ENCODE results near the gene CDK13. TPM values are rescaled to one million over a fixed set of nuclear protein-coding genes. Genes with fewer than 3 reads are reported as not detected.

Gene CDK13
- total RNA-seq, 2 experiments from 2014 or later: 84.3 to 90.9 TPM

- BruUV-seq (replicated peaks): no TSS peak
- H3K27ac ChIP-seq (ENCODE audit: low read depth, low read length, poor library complexity, severe bottlenecking): no peak overlapping the region
- ChIA-PET POLR2A (no interaction called here), CTCF (ENCODE audit: unreplicated experiment) (no interaction called here)
- H3K9me2 ChIP-seq (ENCODE audit: insufficient read depth, low read length): no peaks in the 10 kb centered on the region
- no peak overlapping the region for H3K4me3 ChIP-seq (ENCODE audit: low read depth, low read length, poor library complexity, severe bottlenecking)
- no peak for TF ChIP-seq EZH2phosphoT487 (IDR thresholded peaks at IDR 0.05; ENCODE audit: borderline replicate concordance, low read depth, low read length)
- TF ChIP-seq CTCF (conservative IDR thresholded peaks at IDR 0.05; ENCODE audit: low read length): no peak
- H3K4me2 ChIP-seq (ENCODE audit: low read length): no peak overlapping the region
- H4K20me1 ChIP-seq (ENCODE audit: insufficient read depth, low read length): no peaks in the 10 kb centered on the region; the same call in 1 of the 2 replicates
- H2AFZ ChIP-seq (ENCODE audit: low read length): no peak overlapping the region
- intact Hi-C loops (cut with micrococcal nuclease; ENCODE audit: unreplicated experiment): no loop called here
- H3K4me1 ChIP-seq (ENCODE audit: insufficient read depth, low read length, poor library complexity, severe bottlenecking): no peaks in the 10 kb centered on the region
- H3K36me3 ChIP-seq (ENCODE audit: insufficient read depth, low read length): peaks cover 73% of the 10 kb centered on the region
- no peak for DNase-seq (ENCODE audit: low spot score)
- no peaks in the 10 kb centered on the region; the same call in 1 of the 2 replicates for H3K79me2 ChIP-seq (ENCODE audit: insufficient read depth, low read depth, low read length)
- H3K9me3 ChIP-seq (ENCODE audit: low read length): no peaks in the 10 kb centered on the region
Observed at GRCh38 chr7:40008223-40008815, 58.3 kb downstream of the CDK13 start.

GRCh38 chr7:40009301-40009700, 59.2 kb downstream of the CDK13 start:
- DNase-seq (ENCODE audit: low spot score): no peak
- no peaks in the 10 kb centered on the region for H3K9me2 ChIP-seq (ENCODE audit: insufficient read depth, low read length)
- no peak overlapping the region for H3K4me2 ChIP-seq (ENCODE audit: low read length)
- no peak overlapping the region for H2AFZ ChIP-seq (ENCODE audit: low read length)
- H3K27ac ChIP-seq (ENCODE audit: low read depth, low read length, poor library complexity, severe bottlenecking): no peak overlapping the region
- intact Hi-C loops (cut with micrococcal nuclease; ENCODE audit: unreplicated experiment): no loop called here
- no TSS peak for BruUV-seq (replicated peaks)
- H3K4me3 ChIP-seq (ENCODE audit: low read depth, low read length, poor library complexity, severe bottlenecking): no peak overlapping the region
- H3K36me3 ChIP-seq (ENCODE audit: insufficient read depth, low read length): peaks cover 63% of the 10 kb centered on the region
- ChIA-PET POLR2A (no interaction called here), CTCF (ENCODE audit: unreplicated experiment) (no interaction called here)
- TF ChIP-seq EZH2phosphoT487 (IDR thresholded peaks at IDR 0.05; ENCODE audit: borderline replicate concordance, low read depth, low read length) (no peak), CTCF (conservative IDR thresholded peaks at IDR 0.05; ENCODE audit: low read length) (no peak)
- no peaks in the 10 kb centered on the region; the same call in 1 of the 2 replicates for H4K20me1 ChIP-seq (ENCODE audit: insufficient read depth, low read length)
- no peaks in the 10 kb centered on the region; the same call in 1 of the 2 replicates for H3K79me2 ChIP-seq (ENCODE audit: insufficient read depth, low read depth, low read length)
- H3K4me1 ChIP-seq (ENCODE audit: insufficient read depth, low read length, poor library complexity, severe bottlenecking): no peaks in the 10 kb centered on the region
- H3K9me3 ChIP-seq (ENCODE audit: low read length): no peaks in the 10 kb centered on the region

DNA sequence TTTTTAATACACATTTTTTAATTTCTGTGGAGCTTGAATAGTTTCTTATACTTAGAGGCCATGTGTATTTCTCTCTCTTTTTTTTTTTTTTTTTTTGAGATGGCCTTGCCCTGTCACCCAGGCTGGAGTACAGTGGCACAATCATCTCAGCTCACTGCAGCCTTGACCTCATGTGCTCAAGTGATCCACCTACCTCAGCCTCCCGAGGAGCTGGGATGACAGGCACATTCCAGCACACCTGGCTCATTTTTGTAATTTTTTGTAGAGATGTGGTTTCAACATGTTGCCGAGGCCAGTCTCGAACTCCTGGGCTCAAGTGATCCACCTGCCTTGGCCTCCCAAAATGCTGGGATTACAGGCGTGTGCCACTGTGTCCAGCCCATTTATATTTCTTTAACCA, 64.3 kb downstream of the CDK13 start:
- H4K20me1 ChIP-seq (ENCODE audit: insufficient read depth, low read length): no peaks in the 10 kb centered on the region
- no peak overlapping the region for H2AFZ ChIP-seq (ENCODE audit: low read length)
- no peak overlapping the region for H3K27ac ChIP-seq (ENCODE audit: low read depth, low read length, poor library complexity, severe bottlenecking)
- CTCF ChIA-PET (ENCODE audit: unreplicated experiment): no interaction called here
- H3K79me2 ChIP-seq (ENCODE audit: insufficient read depth, low read depth, low read length): peaks cover 5% of the 10 kb centered on the region; the same call in 1 of the 2 replicates
- TF ChIP-seq CTCF (conservative IDR thresholded peaks at IDR 0.05; ENCODE audit: low read length) (no peak), EZH2phosphoT487 (IDR thresholded peaks at IDR 0.05; ENCODE audit: borderline replicate concordance, low read depth, low read length) (no peak)
- POLR2A ChIA-PET: interaction anchor here (0.7 kb wide), 1 partner anchor 42 kb away, joined by 5 read pairs; no protein-coding TSS in a partner anchor
- no peak overlapping the region for H3K4me2 ChIP-seq (ENCODE audit: low read length)
- no TSS peak for BruUV-seq (replicated peaks)
- H3K4me3 ChIP-seq (ENCODE audit: low read depth, low read length, poor library complexity, severe bottlenecking): no peak overlapping the region
- no peak for DNase-seq (ENCODE audit: low spot score)
- peaks cover 13% of the 10 kb centered on the region for H3K4me1 ChIP-seq (ENCODE audit: insufficient read depth, low read length, poor library complexity, severe bottlenecking)
- H3K9me3 ChIP-seq (ENCODE audit: low read length): no peaks in the 10 kb centered on the region
- H3K9me2 ChIP-seq (ENCODE audit: insufficient read depth, low read length): no peaks in the 10 kb centered on the region
- intact Hi-C loops (cut with micrococcal nuclease; ENCODE audit: unreplicated experiment): no loop called here
- H3K36me3 ChIP-seq (ENCODE audit: insufficient read depth, low read length): peaks cover 49% of the 10 kb centered on the region
